NCI-H1417 treated with DMSO at 0.1 percent for 48 hours (cell line): ENCODE results near the gene GRK5.

Experiments
- DNase-seq: peaks from one replicate; lab custom pipeline; 2025; lab: John Stamatoyannopoulos, UW

The GRK5 gene

GRCh38 chr10:119360181-119360921, 153.0 kb downstream of the GRK5 start:
- DNase-seq = no peak

- DNase-seq = no peak
Observed at GRCh38 chr10:119361037-119361436, 153.7 kb downstream of the GRK5 start.

- no peak for DNase-seq
Observed at GRCh38 chr10:119362122-119362521, 154.8 kb downstream of the GRK5 start.

DNA sequence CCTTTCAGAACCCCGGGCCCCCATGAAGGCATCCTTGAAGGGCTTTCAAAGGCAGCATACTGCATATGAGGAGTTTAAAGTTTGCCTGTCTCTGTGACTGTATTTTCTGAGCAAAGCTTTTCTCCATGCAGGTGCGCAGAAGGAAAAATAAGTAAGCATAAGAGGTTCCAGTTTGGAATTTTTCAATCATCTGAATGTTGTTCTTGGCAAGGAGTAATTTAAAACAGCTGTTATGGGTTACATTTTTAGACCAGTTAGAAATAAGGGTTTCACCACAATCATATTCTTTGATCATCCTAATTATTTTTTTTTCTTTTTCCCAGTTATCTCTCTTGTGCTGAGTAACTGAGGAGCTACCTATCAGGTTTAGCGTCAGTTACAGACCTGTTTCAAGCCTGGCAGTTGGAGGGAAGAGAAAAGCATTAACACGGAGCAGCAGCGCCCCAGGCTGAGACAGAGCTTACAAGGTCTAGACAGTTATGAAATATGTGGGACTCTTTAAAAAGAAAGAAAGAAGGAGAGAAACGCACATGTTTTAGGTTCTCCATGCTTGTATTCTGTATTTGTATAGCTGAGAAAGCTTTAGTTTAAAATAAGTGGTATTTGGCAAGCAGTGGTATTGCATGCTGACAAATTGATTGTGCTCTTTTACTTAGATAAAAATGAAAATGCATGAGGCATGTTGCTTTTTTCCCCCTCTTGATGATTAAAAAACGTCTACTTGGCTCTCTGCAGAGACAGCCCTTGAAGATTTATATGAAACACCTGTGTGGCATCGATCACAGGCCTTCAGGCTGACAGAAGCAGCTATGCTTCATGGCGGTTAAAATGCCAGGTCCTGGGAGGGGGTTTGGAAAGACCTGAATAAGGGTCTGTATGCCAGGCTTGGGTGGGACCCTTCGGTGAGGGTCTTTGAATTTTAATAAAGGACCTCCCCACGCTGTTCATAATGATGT, 157.6 kb downstream of the GRK5 start:
- no peak for DNase-seq

GRCh38 chr10:119365773-119366599, 158.6 kb downstream of the GRK5 start:
- no peak for DNase-seq

DNA sequence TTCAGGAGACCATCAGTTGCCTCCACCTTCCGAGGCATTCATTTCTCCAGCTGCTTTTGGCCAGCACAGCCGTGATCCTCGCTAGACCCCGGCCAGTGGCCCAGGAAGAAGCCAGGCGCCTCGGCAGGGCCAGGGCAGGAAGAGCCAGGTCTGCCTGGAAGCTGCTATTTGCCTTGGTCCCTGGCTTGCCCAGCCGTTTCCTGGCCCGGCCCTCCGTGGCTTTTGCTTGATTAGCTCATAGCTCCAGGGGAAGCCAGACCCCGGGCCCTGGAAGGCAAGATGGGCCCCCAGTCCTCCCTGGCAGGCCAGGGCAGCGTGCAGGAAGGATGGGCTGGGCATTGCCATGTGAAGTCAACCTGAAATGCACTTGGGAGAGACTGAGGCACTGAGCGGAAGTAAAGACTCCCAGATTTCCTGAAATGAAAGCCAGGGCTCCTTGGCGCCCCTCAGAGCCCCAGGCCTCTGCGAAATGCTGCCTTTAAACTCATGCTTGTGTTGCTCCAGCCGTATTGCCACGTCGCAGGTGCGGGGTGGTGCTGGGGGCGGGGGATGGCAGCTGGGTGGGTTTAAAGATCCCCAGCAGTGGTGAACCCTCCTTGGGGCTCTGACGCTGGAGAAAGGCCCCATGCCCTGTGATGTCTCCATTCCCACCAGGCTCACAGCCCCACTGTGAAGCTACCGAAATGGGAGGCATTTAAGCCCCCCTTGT, 160.6 kb downstream of the GRK5 start:
- DNase-seq = no peak

- DNase-seq = no peak
Observed at GRCh38 chr10:119368581-119368980, 161.2 kb downstream of the GRK5 start.

- no peak for DNase-seq
Observed at GRCh38 chr10:119368991-119369869, 161.9 kb downstream of the GRK5 start.

DNA sequence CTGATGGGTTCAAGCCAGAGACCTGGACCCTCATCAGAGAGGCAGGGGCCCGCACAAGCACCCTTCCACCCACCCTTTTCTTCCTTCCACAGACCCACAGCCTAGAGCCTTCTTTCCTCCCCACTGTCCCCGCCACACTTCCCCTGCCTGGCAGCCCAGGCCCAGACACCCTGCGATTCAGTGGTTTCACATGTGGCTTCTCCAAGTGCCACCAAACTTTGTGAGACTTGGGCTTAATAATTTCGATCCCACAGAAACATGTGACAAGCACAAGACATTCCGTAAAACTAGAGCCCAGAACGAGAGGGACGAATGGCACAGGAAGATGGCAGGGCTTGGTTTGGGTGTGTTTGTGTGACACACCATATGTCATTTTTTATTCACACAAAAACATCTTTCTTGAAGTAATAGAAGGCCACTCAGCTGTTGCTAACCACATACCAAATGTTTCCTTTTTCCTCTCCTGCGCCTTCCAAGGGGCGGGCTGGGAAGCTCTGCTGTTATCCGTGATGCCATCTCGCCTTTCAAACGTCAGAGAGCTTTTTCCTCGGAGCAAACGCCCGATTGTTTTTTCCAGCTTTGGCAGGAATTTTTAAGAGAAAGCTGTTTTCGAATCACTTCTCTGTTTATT, 162.9 kb downstream of the GRK5 start:
- DNase-seq = no peak

GRCh38 chr10:119370972-119371703, 163.8 kb downstream of the GRK5 start:
- no peak for DNase-seq

GRCh38 chr10:119371704-119372663, 164.6 kb downstream of the GRK5 start:
- DNase-seq = no peak

GRCh38 chr10:119373294-119374102, 166.1 kb downstream of the GRK5 start:
- DNase-seq = no peak

GRCh38 chr10:119374236-119374635, 166.9 kb downstream of the GRK5 start:
- DNase-seq = no peak

- no peak for DNase-seq
Observed at GRCh38 chr10:119375574-119376272, 168.4 kb downstream of the GRK5 start.

- DNase-seq = no peak
Observed at GRCh38 chr10:119377451-119377957, 170.1 kb downstream of the GRK5 start.

- DNase-seq = no peak
Observed at GRCh38 chr10:119377958-119378736, 170.8 kb downstream of the GRK5 start.
